NCI-H2107 (cell line): ENCODE results near the gene ACTG1.

Experiments
- DNase-seq: peaks from one replicate; lab custom pipeline; 2025; lab: John Stamatoyannopoulos, UW

ACTG1 gene

GRCh38 chr17:81464586-81464985 lies 48.0 kb downstream of the ACTG1 start:
- no peak for DNase-seq

- no peak for DNase-seq
Observed at GRCh38 chr17:81463506-81463905, 49.1 kb downstream of the ACTG1 start.

GRCh38 chr17:81462506-81463125 lies 50.0 kb downstream of the ACTG1 start:
- DNase-seq: no peak

- DNase-seq: no peak
Observed at GRCh38 chr17:81461607-81462500, 50.7 kb downstream of the ACTG1 start.

GRCh38 chr17:81460856-81461460 lies 51.6 kb downstream of the ACTG1 start:
- no peak for DNase-seq
